Measurements from ENCODE around the gene PLOD1.
"Not testable (repeated sequence)": the region's sequence is repeated elsewhere in the genome, so short reads cannot be mapped to it uniquely, and the experiment has no call there.

PLOD1 gene

DNA sequence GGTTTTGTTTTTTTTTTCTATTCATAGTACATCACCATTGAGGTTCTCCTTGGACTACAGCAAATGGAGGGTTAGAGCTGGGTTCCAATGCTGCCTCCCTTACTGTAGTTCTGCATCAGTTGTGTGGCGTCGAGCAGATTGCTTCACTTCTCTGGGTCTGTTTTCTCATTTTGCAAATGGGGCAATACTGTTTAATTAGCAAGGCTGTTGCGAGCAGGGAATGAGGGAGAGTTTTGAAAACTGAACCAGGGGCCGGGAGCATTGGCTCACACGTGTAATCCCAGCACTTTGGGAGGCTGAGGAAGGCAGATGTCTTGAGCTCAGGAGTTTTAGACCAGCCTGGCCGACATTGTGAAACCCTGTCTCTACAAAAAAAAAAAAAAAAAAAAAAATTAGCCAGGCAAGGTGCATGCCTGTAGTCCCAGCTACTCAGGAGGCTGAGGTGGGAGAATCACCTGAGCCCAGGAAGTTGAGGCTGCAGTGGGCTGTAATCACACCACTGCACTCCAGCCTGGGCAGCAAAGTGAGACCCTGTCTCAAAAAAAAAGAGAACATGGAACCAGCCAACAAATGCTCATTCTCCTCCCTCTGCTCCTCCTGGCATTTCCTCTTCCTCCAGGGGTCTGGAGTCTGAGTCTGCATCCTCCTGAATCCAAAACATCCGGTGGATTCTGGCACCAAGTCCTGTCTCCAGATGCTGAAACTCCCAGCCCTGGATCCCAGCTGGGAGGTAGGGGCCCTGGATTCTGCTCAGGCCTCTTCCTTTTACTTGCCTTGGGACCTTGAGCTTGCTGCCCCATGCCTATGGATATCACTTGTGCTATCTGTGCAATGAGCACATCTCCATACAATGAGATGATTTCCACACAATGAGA, 3.7 kb upstream of the PLOD1 start:
- peaks cover 14% of the 10 kb centered on the region for H3K79me2 ChIP-seq (ENCODE audit: insufficient read depth, low read length)
- no peak overlapping the region for H2AFZ ChIP-seq (ENCODE audit: low read length)
- H3K4me1 ChIP-seq (ENCODE audit: insufficient read depth, low read length, poor library complexity, severe bottlenecking), result peaks cover 30% of the 10 kb centered on the region
- no peaks in the 10 kb centered on the region for H3K9me3 ChIP-seq (ENCODE audit: insufficient read depth, low read depth, low read length)
- H4K20me1 ChIP-seq (ENCODE audit: insufficient read depth, low read length, poor library complexity, severe bottlenecking), result no peaks in the 10 kb centered on the region
- no peak overlapping the region for H3K4me3 ChIP-seq (ENCODE audit: low read length, poor library complexity, severe bottlenecking)
- H3F3A ChIP-seq (ENCODE audit: low read depth), result peaks cover 4% of the 10 kb centered on the region; the same call in 1 of the 2 replicates
- no peak overlapping the region for H3K4me2 ChIP-seq (ENCODE audit: low read depth, low read length, poor library complexity, severe bottlenecking)
- no peaks in the 10 kb centered on the region for H3K27me3 ChIP-seq (ENCODE audit: insufficient read depth, low read length, poor library complexity, severe bottlenecking)
- H3K9ac ChIP-seq (ENCODE audit: low read depth, low read length, poor library complexity, severe bottlenecking), result peak overlapping the region; percentile 32
- H3K36me3 ChIP-seq (ENCODE audit: insufficient read depth, low read length), result no peaks in the 10 kb centered on the region
- H3K9me2 ChIP-seq (replicated peaks; ENCODE audit: low read depth, low read length), result no peaks in the 10 kb centered on the region
- TF ChIP-seq, protein P1, sequence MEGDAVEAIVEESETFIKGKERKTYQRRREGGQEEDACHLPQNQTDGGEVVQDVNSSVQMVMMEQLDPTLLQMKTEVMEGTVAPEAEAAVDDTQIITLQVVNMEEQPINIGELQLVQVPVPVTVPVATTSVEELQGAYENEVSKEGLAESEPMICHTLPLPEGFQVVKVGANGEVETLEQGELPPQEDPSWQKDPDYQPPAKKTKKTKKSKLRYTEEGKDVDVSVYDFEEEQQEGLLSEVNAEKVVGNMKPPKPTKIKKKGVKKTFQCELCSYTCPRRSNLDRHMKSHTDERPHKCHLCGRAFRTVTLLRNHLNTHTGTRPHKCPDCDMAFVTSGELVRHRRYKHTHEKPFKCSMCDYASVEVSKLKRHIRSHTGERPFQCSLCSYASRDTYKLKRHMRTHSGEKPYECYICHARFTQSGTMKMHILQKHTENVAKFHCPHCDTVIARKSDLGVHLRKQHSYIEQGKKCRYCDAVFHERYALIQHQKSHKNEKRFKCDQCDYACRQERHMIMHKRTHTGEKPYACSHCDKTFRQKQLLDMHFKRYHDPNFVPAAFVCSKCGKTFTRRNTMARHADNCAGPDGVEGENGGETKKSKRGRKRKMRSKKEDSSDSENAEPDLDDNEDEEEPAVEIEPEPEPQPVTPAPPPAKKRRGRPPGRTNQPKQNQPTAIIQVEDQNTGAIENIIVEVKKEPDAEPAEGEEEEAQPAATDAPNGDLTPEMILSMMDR (conservative IDR thresholded peaks at IDR 0.05; ENCODE audit: low read length), result no peak

DNA sequence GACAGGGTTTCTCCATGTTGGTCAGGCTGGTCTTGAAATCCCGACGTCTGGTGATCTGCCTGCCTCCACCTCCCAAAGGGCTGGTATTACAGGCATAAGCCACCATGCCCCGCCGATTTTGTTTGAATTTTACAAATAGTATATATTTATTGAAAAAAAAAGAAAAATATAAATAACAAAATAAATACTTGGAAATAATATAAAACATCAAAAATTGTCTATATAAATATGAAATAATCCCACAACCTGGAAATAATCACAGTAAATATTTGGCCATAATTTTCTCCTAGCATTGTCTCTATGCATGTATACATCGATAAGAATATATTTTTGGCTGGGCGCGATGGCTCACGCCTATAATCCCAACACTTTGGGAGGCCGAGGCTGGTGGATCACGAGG, 2.7 kb upstream of the PLOD1 start:
- no peaks in the 10 kb centered on the region for H4K20me1 ChIP-seq (ENCODE audit: insufficient read depth, low read length, poor library complexity, severe bottlenecking)
- H2AFZ ChIP-seq (ENCODE audit: low read length), result no peak overlapping the region
- no peaks in the 10 kb centered on the region for H3K9me2 ChIP-seq (replicated peaks; ENCODE audit: low read depth, low read length)
- peaks cover 4% of the 10 kb centered on the region; the same call in 1 of the 2 replicates for H3F3A ChIP-seq (ENCODE audit: low read depth)
- H3K4me1 ChIP-seq (ENCODE audit: insufficient read depth, low read length, poor library complexity, severe bottlenecking), result peaks cover 26% of the 10 kb centered on the region
- no peaks in the 10 kb centered on the region for H3K9me3 ChIP-seq (ENCODE audit: insufficient read depth, low read depth, low read length)
- no peak overlapping the region for H3K9ac ChIP-seq (ENCODE audit: low read depth, low read length, poor library complexity, severe bottlenecking)
- no peaks in the 10 kb centered on the region for H3K36me3 ChIP-seq (ENCODE audit: insufficient read depth, low read length)
- H3K4me3 ChIP-seq (ENCODE audit: low read length, poor library complexity, severe bottlenecking), result no peak overlapping the region
- TF ChIP-seq, protein P1 (conservative IDR thresholded peaks at IDR 0.05; ENCODE audit: low read length), result no peak
- TF ChIP-seq EZH2phosphoT487 (IDR thresholded peaks at IDR 0.05; ENCODE audit: borderline replicate concordance), result no peak
- no peak overlapping the region for H3K4me2 ChIP-seq (ENCODE audit: low read depth, low read length, poor library complexity, severe bottlenecking)
- peaks cover 16% of the 10 kb centered on the region for H3K79me2 ChIP-seq (ENCODE audit: insufficient read depth, low read length)
- no peaks in the 10 kb centered on the region for H3K27me3 ChIP-seq (ENCODE audit: insufficient read depth, low read length, poor library complexity, severe bottlenecking)

DNA sequence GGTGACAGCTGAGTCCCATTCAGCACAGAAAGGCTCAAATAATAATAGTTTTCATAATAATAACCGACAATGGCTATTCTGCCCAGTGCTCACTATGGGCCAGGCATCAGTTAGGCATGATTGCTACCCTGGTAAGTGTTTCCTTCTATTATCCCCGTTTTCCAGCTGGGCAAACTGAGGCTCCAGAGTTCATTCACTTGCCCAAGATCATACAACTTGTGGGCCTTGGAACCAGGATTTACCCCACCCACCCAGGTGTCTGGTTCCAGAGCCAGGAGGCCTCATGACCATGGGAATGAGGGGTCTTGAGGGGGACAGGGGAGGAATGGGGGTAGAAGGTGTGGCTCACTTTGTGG, 518 bp downstream of the PLOD1 start:
- peaks cover 23% of the 10 kb centered on the region for H3K79me2 ChIP-seq (ENCODE audit: insufficient read depth, low read length)

DNA sequence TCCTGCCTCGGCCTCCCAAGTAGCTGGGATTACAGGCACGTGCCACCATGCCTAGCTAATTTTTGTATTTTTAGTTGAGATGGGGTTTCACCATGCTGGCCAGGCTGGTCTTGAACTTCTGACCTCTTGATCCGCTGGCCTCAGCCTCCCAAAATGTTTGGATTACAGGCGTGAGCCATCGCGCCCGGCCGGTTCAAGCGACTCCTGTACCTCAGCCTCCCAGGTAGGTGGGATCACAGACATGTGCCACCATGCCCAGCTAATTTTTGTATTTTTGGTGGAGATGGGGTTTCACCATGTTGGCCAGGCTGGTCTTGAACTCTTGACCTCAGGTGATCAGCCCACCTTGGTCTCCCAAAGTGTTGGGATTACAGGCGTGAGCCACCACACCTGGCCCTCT, 1.2 kb downstream of the PLOD1 start:
- H4K20me1 ChIP-seq (ENCODE audit: insufficient read depth, low read length, poor library complexity, severe bottlenecking); H3K4me3 ChIP-seq (ENCODE audit: low read length, poor library complexity, severe bottlenecking); H3K36me3 ChIP-seq (ENCODE audit: insufficient read depth, low read length); H2AFZ ChIP-seq (ENCODE audit: low read length); H3F3A ChIP-seq (ENCODE audit: low read depth); H3K27me3 ChIP-seq (ENCODE audit: insufficient read depth, low read length, poor library complexity, severe bottlenecking); H3K9me3 ChIP-seq (ENCODE audit: insufficient read depth, low read depth, low read length); H3K9ac ChIP-seq (ENCODE audit: low read depth, low read length, poor library complexity, severe bottlenecking); H3K9me2 ChIP-seq (replicated peaks; ENCODE audit: low read depth, low read length): not testable (repeated sequence)
- Histone ChIP-seq H3K4me1 (ENCODE audit: insufficient read depth, low read length, poor library complexity, severe bottlenecking) (peaks cover 19% of the 10 kb centered on the region), H3K4me2 (ENCODE audit: low read depth, low read length, poor library complexity, severe bottlenecking) (peak overlapping the region; percentile 95), H3K79me2 (ENCODE audit: insufficient read depth, low read length) (peaks cover 23% of the 10 kb centered on the region)

More for the DNA sequence above, 518 bp downstream of the PLOD1 start:
- H4K20me1 ChIP-seq (ENCODE audit: insufficient read depth, low read length, poor library complexity, severe bottlenecking), result no peaks in the 10 kb centered on the region
- no peaks in the 10 kb centered on the region for H3K36me3 ChIP-seq (ENCODE audit: insufficient read depth, low read length)
- H3K4me1 ChIP-seq (ENCODE audit: insufficient read depth, low read length, poor library complexity, severe bottlenecking), result peaks cover 23% of the 10 kb centered on the region
- H3K9me3 ChIP-seq (ENCODE audit: insufficient read depth, low read depth, low read length), result no peaks in the 10 kb centered on the region
- no peak for TF ChIP-seq EZH2phosphoT487 (IDR thresholded peaks at IDR 0.05; ENCODE audit: borderline replicate concordance)
- TF ChIP-seq, protein P1 (conservative IDR thresholded peaks at IDR 0.05; ENCODE audit: low read length), result no peak
- no peaks in the 10 kb centered on the region for H3K27me3 ChIP-seq (ENCODE audit: insufficient read depth, low read length, poor library complexity, severe bottlenecking)
- H3F3A ChIP-seq (ENCODE audit: low read depth), result no peaks in the 10 kb centered on the region
- peak overlapping the region; percentile 95 for H3K4me2 ChIP-seq (ENCODE audit: low read depth, low read length, poor library complexity, severe bottlenecking)
- peak overlapping the region; percentile 74 for H3K9ac ChIP-seq (ENCODE audit: low read depth, low read length, poor library complexity, severe bottlenecking)
- no peaks in the 10 kb centered on the region for H3K9me2 ChIP-seq (replicated peaks; ENCODE audit: low read depth, low read length)
- H2AFZ ChIP-seq (ENCODE audit: low read length), result peak overlapping the region; percentile 87
- H3K4me3 ChIP-seq (ENCODE audit: low read length, poor library complexity, severe bottlenecking), result peak overlapping the region; percentile 86
